NK-92 (cell line): ENCODE data around the gene MAN1C1.
"Not testable (repeated sequence)": the region's sequence is repeated elsewhere in the genome, so short reads cannot be mapped to it uniquely, and the experiment has no call there.

Experiments
- DNase-seq: peaks from one replicate; lab custom pipeline; 2025; ENCODE audit not compliant: unreplicated experiment; lab: John Stamatoyannopoulos, UW

The MAN1C1 gene

GRCh38 chr1:25634066-25634465, 17.5 kb downstream of the MAN1C1 start:
- no peak for DNase-seq

- no peak for DNase-seq
Measured at GRCh38 chr1:25634896-25635295, 18.3 kb downstream of the MAN1C1 start.

GRCh38 chr1:25636141-25636540, 19.6 kb downstream of the MAN1C1 start:
- DNase-seq: not testable (repeated sequence)

- DNase-seq: no peak
Measured at GRCh38 chr1:25640646-25641328, 24.2 kb downstream of the MAN1C1 start.

GRCh38 chr1:25641329-25641725, 24.7 kb downstream of the MAN1C1 start:
- no peak for DNase-seq

GRCh38 chr1:25641931-25642573, 25.5 kb downstream of the MAN1C1 start:
- no peak for DNase-seq

- DNase-seq: no peak
Measured at GRCh38 chr1:25642574-25643108, 26.1 kb downstream of the MAN1C1 start.

- DNase-seq: no peak
Measured at GRCh38 chr1:25643929-25644328, 27.3 kb downstream of the MAN1C1 start.

GRCh38 chr1:25644962-25645361, 28.4 kb downstream of the MAN1C1 start:
- DNase-seq: no peak

- DNase-seq: no peak
Measured at GRCh38 chr1:25645637-25646400, 29.2 kb downstream of the MAN1C1 start.

GRCh38 chr1:25647106-25647505, 30.5 kb downstream of the MAN1C1 start:
- no peak for DNase-seq

- no peak for DNase-seq
Measured at GRCh38 chr1:25647863-25648262, 31.3 kb downstream of the MAN1C1 start.

- no peak for DNase-seq
Measured at GRCh38 chr1:25648681-25649440, 32.3 kb downstream of the MAN1C1 start.

- no peak for DNase-seq
Measured at GRCh38 chr1:25649505-25650288, 33.1 kb downstream of the MAN1C1 start.

- DNase-seq: no peak
Measured at GRCh38 chr1:25650289-25650576, 33.6 kb downstream of the MAN1C1 start.

GRCh38 chr1:25651036-25651640, 34.5 kb downstream of the MAN1C1 start:
- DNase-seq: no peak

- DNase-seq: no peak
Measured at GRCh38 chr1:25651824-25652741, 35.5 kb downstream of the MAN1C1 start.

- no peak for DNase-seq
Measured at GRCh38 chr1:25653558-25653957, 37.0 kb downstream of the MAN1C1 start.

- DNase-seq: no peak
Measured at GRCh38 chr1:25654109-25654660, 37.6 kb downstream of the MAN1C1 start.
